PC-3 (cell line): Measurements from ENCODE around the gene NOS2. TPM values are rescaled to one million over a fixed set of nuclear protein-coding genes. Genes with fewer than 3 reads are reported as not detected.

Experiments used
- ATAC-seq: fragments of 200-7000 bp; cut with Tn5 transposase; 2 replicates; pipeline ENCODE4 v1.9.1; 2020; ENCODE audit warnings: mild to moderate bottlenecking, moderate library complexity
- BruUV-seq: library from RNA; stranded (reverse); fragments of 400-500 nt; replicated peaks from 2 replicates; lab custom pipeline; 2021; lab: Mats Ljungman, UMichigan
- CTCF ChIA-PET: fragments of 300-600 bp; sonication (Branson Sonifier 250); formaldehyde crosslinking; loops from one replicate; lab custom pipeline; 2022; ENCODE audit warnings: antibody characterized with exemption; lab: Charles Lee
- POLR2A ChIA-PET: fragments of 300-600 bp; sonication (Branson Sonifier 250); formaldehyde crosslinking; loops from one replicate; lab custom pipeline; 2022; ENCODE audit warnings: antibody characterized with exemption; ENCODE audit not compliant: unreplicated experiment; lab: Charles Lee
- DNase-seq: peaks from one replicate; pipeline ENCODE4 v3.0.0-alpha.2; 2015
- H2AFZ ChIP-seq: fragments of 300-600 bp; sonication (generic); 2 replicates; pipeline ENCODE4 v1.6.0; 2016; ENCODE audit warnings: antibody characterized with exemption, low read length
- H3F3A ChIP-seq: fragments of 300-600 bp; sonication (generic); one replicate; pipeline ENCODE4 v1.6.0; 2017; ENCODE audit warnings: antibody characterized with exemption, low read length, control low read depth, mild to moderate bottlenecking; ENCODE audit not compliant: unreplicated experiment
- H3K27ac ChIP-seq: fragments of 300-600 bp; sonication (generic); 2 replicates; pipeline ENCODE4 v1.5.1; 2016; ENCODE audit warnings: mild to moderate bottlenecking, low read length
- H3K27me3 ChIP-seq: fragments of 300-600 bp; sonication (generic); 2 replicates; pipeline ENCODE4 v1.6.1; 2016; ENCODE audit warnings: low read length, mixed read lengths
- H3K36me3 ChIP-seq: fragments of 300-600 bp; sonication (generic); 2 replicates; pipeline ENCODE4 v1.6.1; 2016; ENCODE audit warnings: low read depth, mixed run types, low read length, mixed read lengths
- H3K4me1 ChIP-seq: fragments of 300-600 bp; sonication (generic); 2 replicates; pipeline ENCODE4 v1.5.1; 2016; ENCODE audit warnings: low read length; ENCODE audit not compliant: insufficient read depth
- H3K4me2 ChIP-seq: fragments of 300-600 bp; sonication (generic); 2 replicates; pipeline ENCODE4 v1.6.0; 2016; ENCODE audit warnings: low read length
- H3K4me3 ChIP-seq: fragments of 300-600 bp; sonication (generic); 2 replicates; pipeline ENCODE4 v1.5.1; 2016; ENCODE audit warnings: mild to moderate bottlenecking, low read length, mixed read lengths
- H3K79me2 ChIP-seq: fragments of 300-600 bp; sonication (generic); 2 replicates; pipeline ENCODE4 v1.6.1; 2017; ENCODE audit warnings: low read length, mixed read lengths
- H3K9ac ChIP-seq: fragments of 300-600 bp; sonication (generic); 2 replicates; pipeline ENCODE4 v1.6.0; 2016; ENCODE audit warnings: mild to moderate bottlenecking, low read length
- H3K9me2 ChIP-seq: fragments of 300-600 bp; sonication (generic); replicated peaks from 2 replicates; pipeline ENCODE4 v1.6.1; 2016; ENCODE audit warnings: mixed run types, low read length, mixed read lengths
- H3K9me3 ChIP-seq: fragments of 300-600 bp; sonication (generic); 2 replicates; pipeline ENCODE4 v1.6.1; 2016; ENCODE audit warnings: low read length, mixed read lengths
- H4K20me1 ChIP-seq: fragments of 300-600 bp; sonication (generic); 2 replicates; pipeline ENCODE4 v1.6.1; 2016; ENCODE audit warnings: low read length, mixed read lengths
- CTCF ChIP-seq: fragments of 300-600 bp; sonication (generic); conservative IDR thresholded peaks from 2 replicates; pipeline ENCODE4 v1.5.1; 2017; ENCODE audit warnings: antibody characterized with exemption, low read depth, mild to moderate bottlenecking, low read length
- EZH2 ChIP-seq: fragments of 300-600 bp; sonication (generic); IDR thresholded peaks from one replicate; pipeline ENCODE4 v1.6.1; 2017; ENCODE audit warnings: antibody characterized with exemption, mild to moderate bottlenecking, low read length; ENCODE audit not compliant: unreplicated experiment
- EZH2phosphoT487 ChIP-seq: fragments of 300-600 bp; sonication (generic); IDR thresholded peaks from 2 replicates; pipeline ENCODE4 v1.6.1; 2018; ENCODE audit warnings: mild to moderate bottlenecking, antibody characterized with exemption, low read length, borderline replicate concordance
- intact Hi-C: fragments of 100-400 bp; cut with micrococcal nuclease; formaldehyde crosslinking; loops from 2 replicates; pipeline ENCODE4 v1.9.0; 2023
- total RNA-seq: library from RNA; depleted of rRNA; stranded (reverse); fragments of >200 nt; gene quantifications from 2 replicates; pipeline ENCODE4 v1.2.3, GENCODE V29; 2014

The NOS2 gene
- total RNA-seq, 1 experiment from 2014 or later = not detected

DNA sequence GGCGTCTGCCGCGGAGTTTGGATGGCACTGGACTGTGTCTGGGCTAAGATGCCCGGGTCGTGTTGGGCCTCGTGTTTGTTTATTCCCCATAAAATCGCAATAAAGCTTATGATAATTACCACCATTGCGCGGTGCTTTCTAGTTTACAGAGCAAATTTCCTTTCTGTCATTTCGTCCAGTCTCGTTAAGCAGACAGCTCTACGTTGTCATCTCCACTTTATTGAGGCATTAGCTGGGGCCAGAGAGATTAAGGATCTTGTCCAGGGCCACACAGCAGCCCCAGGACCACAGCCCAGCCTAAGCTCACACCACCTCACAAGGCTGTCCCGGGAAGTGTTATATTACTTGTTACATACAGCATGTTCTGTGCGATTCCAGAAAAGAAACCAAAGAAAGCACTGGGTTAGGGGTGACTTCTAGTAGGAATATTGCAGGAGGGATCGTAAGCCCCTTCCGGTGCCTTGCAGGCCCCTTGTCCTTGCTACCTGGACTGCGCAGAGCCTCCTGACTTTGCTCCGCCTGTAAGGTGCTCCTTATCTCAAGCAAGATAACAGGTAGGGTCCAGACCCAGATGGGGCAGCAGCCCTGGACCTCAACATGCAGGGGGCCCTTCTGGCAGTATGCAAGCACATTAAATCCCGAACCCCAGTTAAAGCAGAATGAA is 6.3 kb downstream of the NOS2 start:
- H3K79me2 ChIP-seq = no peaks in the 10 kb centered on the region
- no peaks in the 10 kb centered on the region for H3K4me1 ChIP-seq
- no peaks in the 10 kb centered on the region for H3K9me2 ChIP-seq
- intact Hi-C loops = no loop called here
- H3K9me3 ChIP-seq = no peaks in the 10 kb centered on the region
- DNase-seq (no peak), ATAC-seq (no peak)
- peak overlapping the region; percentile 50 for H3K4me3 ChIP-seq
- CTCF ChIA-PET = no interaction called here
- no TSS peak for BruUV-seq
- POLR2A ChIA-PET = no interaction called here
- TF ChIP-seq EZH2phosphoT487 (no peak), CTCF (no peak), EZH2 (no peak)
- H3K27me3 ChIP-seq = peaks cover 38% of the 10 kb centered on the region
- H3K36me3 ChIP-seq = no peaks in the 10 kb centered on the region
- H3K4me2 ChIP-seq = peak overlapping the region; percentile 74
- H4K20me1 ChIP-seq = no peaks in the 10 kb centered on the region
- H3F3A ChIP-seq = no peaks in the 10 kb centered on the region
- no peak overlapping the region for H3K9ac ChIP-seq
- no peak overlapping the region for H3K27ac ChIP-seq
- H2AFZ ChIP-seq = no peak overlapping the region

DNA sequence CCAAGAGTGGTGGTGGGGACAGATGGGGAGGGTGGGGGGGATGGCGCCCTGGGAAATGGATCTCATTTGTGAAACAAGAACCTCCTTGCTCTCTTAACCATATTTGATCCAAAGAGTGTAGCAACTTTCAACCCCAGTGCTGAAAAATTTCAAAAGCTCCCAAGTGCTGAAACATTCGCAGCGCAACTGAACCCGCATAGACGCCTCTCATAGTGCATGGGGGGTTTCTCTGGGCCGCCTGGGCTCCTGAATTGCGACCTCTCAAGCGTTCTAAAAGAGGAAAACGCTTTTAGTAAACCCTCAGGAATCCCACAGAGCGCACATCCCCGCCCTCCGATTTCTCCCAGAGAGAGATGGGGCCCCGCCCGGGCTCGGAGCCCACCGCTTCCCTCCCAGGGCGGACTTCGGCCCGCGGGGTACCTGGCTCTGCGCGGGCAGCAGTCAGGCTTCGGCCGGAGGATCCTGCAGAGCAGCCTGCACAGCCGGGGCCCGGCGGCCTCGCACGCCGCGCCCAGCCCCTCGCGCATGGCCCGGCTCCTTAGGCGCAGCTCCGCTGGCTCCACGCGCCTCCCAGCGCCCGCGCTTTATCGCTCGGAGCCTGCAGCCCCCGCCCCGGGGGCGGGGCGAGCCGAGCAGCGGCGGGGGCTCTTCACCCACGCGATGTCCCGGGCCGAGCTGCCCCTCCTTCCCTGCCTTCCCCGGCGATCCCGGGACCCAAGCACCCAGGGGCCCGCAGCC is 7.0 kb downstream of the NOS2 start:
- Histone ChIP-seq H3K4me3 (peak overlapping the region; percentile 50), H3K27me3 (peaks cover 33% of the 10 kb centered on the region), H2AFZ (no peak overlapping the region), H3K4me1 (no peaks in the 10 kb centered on the region), H3K9me3 (no peaks in the 10 kb centered on the region), H3K27ac (no peak overlapping the region), H4K20me1 (no peaks in the 10 kb centered on the region), H3K9me2 (no peaks in the 10 kb centered on the region), H3K79me2 (no peaks in the 10 kb centered on the region), H3K9ac (no peak overlapping the region), H3F3A (no peaks in the 10 kb centered on the region), H3K4me2 (peak overlapping the region; percentile 74), H3K36me3 (no peaks in the 10 kb centered on the region)
- BruUV-seq = no TSS peak
- no peak for TF ChIP-seq EZH2
- TF ChIP-seq EZH2phosphoT487 = no peak
- no peak for TF ChIP-seq CTCF
- no peak for DNase-seq
- ChIA-PET CTCF (no interaction called here), POLR2A (interaction anchor here (0.5 kb wide), 1 partner anchor 452 kb away, joined by 4 read pairs; no protein-coding TSS in a partner anchor)
- intact Hi-C loops = no loop called here
- ATAC-seq = peak; percentile 49; the same call in 1 of the 2 replicates

DNA sequence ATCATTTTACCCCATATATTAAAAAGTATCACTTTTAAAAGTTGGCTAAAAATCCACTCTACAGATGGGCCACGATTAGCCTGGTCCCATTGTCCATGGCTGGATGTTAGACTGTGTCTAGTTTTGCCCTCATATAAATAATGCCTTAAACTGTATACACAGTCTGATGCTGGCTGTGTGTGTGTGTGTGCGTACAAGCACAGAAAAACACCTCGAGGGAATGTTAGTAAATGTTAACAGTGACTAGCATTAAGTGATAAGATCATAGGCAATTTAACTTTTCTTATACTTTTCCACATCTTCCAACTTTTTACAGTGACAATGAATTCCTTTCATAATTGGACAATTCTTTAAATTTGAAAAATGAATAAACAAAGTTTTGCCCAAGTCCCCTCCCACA is 8.2 kb downstream of the NOS2 start:
- H2AFZ ChIP-seq = no peak overlapping the region
- POLR2A ChIA-PET = no interaction called here
- H3K36me3 ChIP-seq = no peaks in the 10 kb centered on the region
- TF ChIP-seq EZH2phosphoT487 = no peak
- no peak for TF ChIP-seq CTCF
- no peak for TF ChIP-seq EZH2
- H3K9me2 ChIP-seq = no peaks in the 10 kb centered on the region
- CTCF ChIA-PET = no interaction called here
- H3K9me3 ChIP-seq = no peaks in the 10 kb centered on the region
- H3K79me2 ChIP-seq = no peaks in the 10 kb centered on the region
- peaks cover 33% of the 10 kb centered on the region for H3K27me3 ChIP-seq
- intact Hi-C loops = no loop called here
- H3K27ac ChIP-seq = no peak overlapping the region
- no peak for ATAC-seq
- no peaks in the 10 kb centered on the region for H3K4me1 ChIP-seq
- no peak overlapping the region for H3K4me2 ChIP-seq
- no peak overlapping the region for H3K4me3 ChIP-seq
- H4K20me1 ChIP-seq = no peaks in the 10 kb centered on the region
- H3F3A ChIP-seq = no peaks in the 10 kb centered on the region
- no TSS peak for BruUV-seq
- H3K9ac ChIP-seq = no peak overlapping the region
- DNase-seq = no peak
